Muscle of leg (tissue), 11 donors: Measurements from ENCODE around the gene TKTL1. TPM values are rescaled to one million over a fixed set of nuclear protein-coding genes. Genes with fewer than 3 reads are reported as not detected.

Source experiments
- DNase-seq: peaks from one replicate; pipeline ENCODE4 v3.0.0; 2013
- H3K27ac ChIP-seq: one replicate; pipeline ENCODE4 v1.5.1; 2013; ENCODE audit warnings: mild to moderate bottlenecking, low read length, control low read depth
- H3K27me3 ChIP-seq: one replicate; pipeline ENCODE4 v1.6.1; 2013; ENCODE audit warnings: low read length; ENCODE audit not compliant: control insufficient read depth, insufficient read depth
- H3K36me3 ChIP-seq: one replicate; pipeline ENCODE4 v1.6.1; 2013; ENCODE audit warnings: low read length; ENCODE audit not compliant: control insufficient read depth, insufficient read depth
- H3K4me1 ChIP-seq: one replicate; pipeline ENCODE4 v1.6.1; 2013; ENCODE audit warnings: low read length; ENCODE audit not compliant: control insufficient read depth, insufficient read depth
- H3K4me3 ChIP-seq: one replicate; pipeline ENCODE4 v1.5.1; 2013; ENCODE audit warnings: low read length, control low read depth
- H3K9me3 ChIP-seq: replicated peaks from 2 replicates; pipeline ENCODE4 v1.6.1; 2013; ENCODE audit warnings: low read depth, low read length; ENCODE audit not compliant: control insufficient read depth
- WGBS: methylation state at CpG from one replicate; pipeline ENCODE4 v1.1.5; 2013; ENCODE audit warnings: missing lambda C conversion rate; ENCODE audit not compliant: insufficient coverage; 5-methylcytosine and 5-hydroxymethylcytosine counted together
- polyA plus RNA-seq, 8 donors: library from polyadenylated mRNA; unstranded; fragments of 120-200 nt; gene quantifications; one replicate each; pipeline versions ENCODE4 v1.2.1 to v1.2.3, GENCODE V29; 2013; ENCODE audit warnings: inconsistent platforms in 1 of 8, low replicate concordance in 1 of 8; ENCODE audit not compliant: insufficient read length in 8 of 8, insufficient read depth in 1 of 8
- total RNA-seq: library from RNA; stranded (reverse); fragments of 120-200 nt; gene quantifications from one replicate; pipeline ENCODE4 v1.2.4, GENCODE V29; 2013

TKTL1 gene
- total and polyA plus RNA-seq, 9 donors = 0.15 to 0.73 (median 0.27) TPM

DNA sequence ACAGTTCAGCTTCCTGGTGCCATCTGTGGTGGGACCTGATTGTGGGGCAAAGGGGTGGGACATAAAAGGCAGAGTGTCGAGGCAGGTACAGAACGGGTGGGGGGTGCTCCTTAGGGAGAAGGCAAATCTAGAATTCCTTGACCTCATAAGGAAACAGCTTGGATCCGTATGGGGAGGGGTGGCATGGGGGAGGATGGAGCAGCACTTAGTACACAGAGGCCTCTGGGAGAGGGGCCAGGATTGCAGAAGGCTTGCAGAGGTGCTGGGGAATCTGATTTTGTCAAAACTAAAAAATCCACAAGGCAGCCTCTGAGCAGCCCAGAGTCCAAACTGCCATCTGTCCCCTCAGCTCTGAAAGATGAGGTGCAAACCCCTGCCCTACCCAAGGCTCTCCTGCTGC is 81.2 kb downstream of the TKTL1 start:
- H3K36me3 ChIP-seq = peaks cover 6% of the 10 kb centered on the region
- H3K27ac ChIP-seq = no peak overlapping the region
- DNase-seq = no peak
- H3K4me1 ChIP-seq = peaks cover 43% of the 10 kb centered on the region
- H3K4me3 ChIP-seq = no peak overlapping the region
- H3K27me3 ChIP-seq = no peaks in the 10 kb centered on the region
- H3K9me3 ChIP-seq = no peaks in the 10 kb centered on the region
- 67% methylated on average over 3 of the region's 3 CpGs for WGBS

DNA sequence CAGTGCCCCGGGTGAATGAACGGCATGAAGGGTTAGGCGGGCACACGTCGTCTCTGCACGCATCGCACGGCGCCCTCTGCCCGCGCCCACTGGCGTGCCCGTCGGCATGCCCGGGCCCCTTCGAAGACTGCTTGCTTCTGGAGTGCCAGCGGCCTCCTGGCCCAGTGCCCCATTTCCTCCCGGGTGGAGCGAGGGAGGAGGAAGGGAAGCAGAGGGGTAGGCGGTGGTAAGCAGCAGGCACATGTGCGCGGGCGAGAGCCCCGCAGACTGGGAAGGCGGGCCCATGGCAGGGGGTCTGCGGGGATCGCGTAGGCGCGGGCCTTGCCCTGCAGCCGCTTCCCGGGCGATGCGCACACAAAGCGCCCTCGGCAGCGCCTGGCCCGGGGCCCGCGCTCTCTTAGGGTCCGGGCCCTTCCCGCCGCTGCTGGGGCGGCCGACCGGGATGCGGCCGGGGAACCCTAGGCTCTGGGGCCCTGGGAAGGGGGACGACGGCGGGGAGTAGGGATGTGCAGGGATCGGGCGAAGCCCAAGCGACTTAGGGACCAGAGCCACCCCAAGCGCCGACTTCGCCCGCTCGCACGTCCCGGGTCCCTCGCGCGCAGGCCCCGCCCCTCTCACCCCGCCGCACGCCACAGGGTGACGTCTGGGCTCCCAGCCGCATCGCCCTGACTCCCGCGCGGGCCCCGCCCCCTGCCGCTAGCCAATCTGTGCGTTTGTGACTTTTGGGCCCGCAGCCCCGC is 82.6 kb downstream of the TKTL1 start:
- Histone ChIP-seq H3K9me3 (no peaks in the 10 kb centered on the region), H3K4me1 (peaks cover 30% of the 10 kb centered on the region), H3K36me3 (peaks cover 6% of the 10 kb centered on the region), H3K27ac (peak overlapping the region; percentile 95), H3K27me3 (no peaks in the 10 kb centered on the region), H3K4me3 (peak overlapping the region; percentile 43)
- 33% methylated on average over 78 of the region's 79 CpGs for WGBS
- peak; percentile 72 for DNase-seq

GRCh38 chrX:154378799-154379568 is 83.4 kb downstream of the TKTL1 start, which contains the start of gene EMD:
TSS of gene EMD (plus strand) at chrX:154379295. CDS start at chrX:154379485, 190 bp downstream.
- Histone ChIP-seq H3K9me3 (no peaks in the 10 kb centered on the region), H3K36me3 (peaks cover 6% of the 10 kb centered on the region), H3K4me3 (peak within 1 kb of the TSS; percentile 76), H3K4me1 (peaks cover 25% of the 10 kb centered on the region), H3K27me3 (no peaks in the 10 kb centered on the region), H3K27ac (peak within 1 kb of the TSS; percentile 95)
- peak; percentile 99 for DNase-seq
- 35% methylated on average over 103 of the region's 103 CpGs for WGBS

GRCh38 chrX:154379569-154379951 is 84.0 kb downstream of the TKTL1 start:
- no peaks in the 10 kb centered on the region for H3K27me3 ChIP-seq
- H3K27ac ChIP-seq = peak overlapping the region; percentile 93
- H3K36me3 ChIP-seq = peaks cover 6% of the 10 kb centered on the region
- no peaks in the 10 kb centered on the region for H3K9me3 ChIP-seq
- H3K4me1 ChIP-seq = peaks cover 28% of the 10 kb centered on the region
- peak overlapping the region; percentile 76 for H3K4me3 ChIP-seq
- no peak for DNase-seq
- 38% methylated on average over 27 of the region's 38 CpGs for WGBS

Other genes starting within 250 kb of the TKTL1 start
- gene MECP2, start 198.1 kb upstream of the TKTL1 start, total RNA-seq = 18.6 TPM
- gene MECP2, start 198.1 kb upstream of the TKTL1 start, polyA plus RNA-seq = 10 to 100 TPM; 17.5 to 24.0 (median 20.9) TPM
- gene OPN1LW, start 151.6 kb upstream of the TKTL1 start, total RNA-seq = not detected
- not detected for gene OPN1LW, start 151.6 kb upstream of the TKTL1 start, polyA plus RNA-seq
- not detected for gene OPN1MW, start 113.2 kb upstream of the TKTL1 start, total RNA-seq
- not detected for gene OPN1MW, start 113.2 kb upstream of the TKTL1 start, polyA plus RNA-seq
- gene OPN1MW2, start 76.0 kb upstream of the TKTL1 start, total RNA-seq = not detected
- not detected for gene OPN1MW2, start 76.0 kb upstream of the TKTL1 start, polyA plus RNA-seq
- gene OPN1MW3, start 38.2 kb upstream of the TKTL1 start, total RNA-seq = not detected
- not detected for gene OPN1MW3, start 38.2 kb upstream of the TKTL1 start, polyA plus RNA-seq
- gene TEX28, start 671 bp upstream of the TKTL1 start, total RNA-seq = not detected
- not detected for gene TEX28, start 671 bp upstream of the TKTL1 start, polyA plus RNA-seq
- 212 TPM for gene FLNA, start 78.8 kb downstream of the TKTL1 start, total RNA-seq
- gene FLNA, start 78.8 kb downstream of the TKTL1 start, polyA plus RNA-seq = 100 to 1,000 TPM; 329 to 450 (median 367) TPM
- gene EMD, start 83.5 kb downstream of the TKTL1 start, total RNA-seq = 8.7 TPM
- 10 to 100 TPM; 48.8 to 66.7 (median 57.4) TPM for gene EMD, start 83.5 kb downstream of the TKTL1 start, polyA plus RNA-seq
- 7,222 TPM for gene RPL10, start 102.6 kb downstream of the TKTL1 start, total RNA-seq
- gene RPL10, start 102.6 kb downstream of the TKTL1 start, polyA plus RNA-seq = 1,000 to 10,000 TPM; 5,887 to 6,889 (median 5,977) TPM
- 35.2 TPM for gene DNASE1L1, start 113.5 kb downstream of the TKTL1 start, total RNA-seq
- gene DNASE1L1, start 113.5 kb downstream of the TKTL1 start, polyA plus RNA-seq = 10 to 100 TPM; 17.8 to 38.7 (median 30.8) TPM
- gene TAFAZZIN, start 115.7 kb downstream of the TKTL1 start, total RNA-seq = 17.2 TPM
- gene TAFAZZIN, start 115.7 kb downstream of the TKTL1 start, polyA plus RNA-seq = 10 to 100 TPM; 17.0 to 34.8 (median 27.3) TPM
- 30.0 TPM for gene ATP6AP1, start 132.9 kb downstream of the TKTL1 start, total RNA-seq
- 10 to 100 TPM; 58.0 to 78.3 (median 67.6) TPM for gene ATP6AP1, start 132.9 kb downstream of the TKTL1 start, polyA plus RNA-seq
- gene GDI1, start 141.4 kb downstream of the TKTL1 start, total RNA-seq = 45.4 TPM
- gene GDI1, start 141.4 kb downstream of the TKTL1 start, polyA plus RNA-seq = 100 to 1,000 TPM in 2 of 8 donors, 10 to 100 TPM in 6; 78.6 to 106 (median 91.5) TPM
- 38.0 TPM for gene FAM50A, start 148.3 kb downstream of the TKTL1 start, total RNA-seq
- 10 to 100 TPM; 61.4 to 71.4 (median 65.9) TPM for gene FAM50A, start 148.3 kb downstream of the TKTL1 start, polyA plus RNA-seq
- 7.4 TPM for gene PLXNA3, start 162.5 kb downstream of the TKTL1 start, total RNA-seq
- 10 to 100 TPM; 27.5 to 48.1 (median 38.8) TPM for gene PLXNA3, start 162.5 kb downstream of the TKTL1 start, polyA plus RNA-seq
- gene LAGE3, start 183.5 kb downstream of the TKTL1 start, total RNA-seq = 16.2 TPM
- gene LAGE3, start 183.5 kb downstream of the TKTL1 start, polyA plus RNA-seq = 10 to 100 TPM; 12.1 to 15.9 (median 14.5) TPM
- 26.2 TPM for gene UBL4A, start 190.8 kb downstream of the TKTL1 start, total RNA-seq
- gene UBL4A, start 190.8 kb downstream of the TKTL1 start, polyA plus RNA-seq = 10 to 100 TPM; 20.3 to 27.8 (median 24.5) TPM
- gene SLC10A3, start 194.8 kb downstream of the TKTL1 start, total RNA-seq = 7.8 TPM
- gene SLC10A3, start 194.8 kb downstream of the TKTL1 start, polyA plus RNA-seq = 10 to 100 TPM; 10.4 to 17.9 (median 13.3) TPM
- 19.1 TPM for gene FAM3A, start 220.4 kb downstream of the TKTL1 start, total RNA-seq
- gene FAM3A, start 220.4 kb downstream of the TKTL1 start, polyA plus RNA-seq = 10 to 100 TPM; 22.7 to 34.7 (median 28.9) TPM